OCI-LY3 (cell line): Measurements from ENCODE around the gene EIF2S2.

Source experiments
- H2AFZ ChIP-seq: fragments of 200-600, 300-600 bp; shearing (Covaris generic); 2 replicates; pipeline ENCODE4 v1.6.0; 2014; ENCODE audit warnings: antibody characterized with exemption, low read depth, low read length
- H3K27ac ChIP-seq: fragments of 200-600, 300-600 bp; sonication (generic); 2 replicates; pipeline ENCODE4 v1.5.1; 2014; ENCODE audit warnings: mild to moderate bottlenecking, low read length, moderate library complexity, mixed read lengths
- H3K27me3 ChIP-seq: fragments of 200-600, 300-600 bp; sonication (generic); 2 replicates; pipeline ENCODE4 v1.6.1; 2014; ENCODE audit warnings: low read depth, low read length, mixed read lengths
- H3K36me3 ChIP-seq: fragments of 200-600, 300-600 bp; sonication (generic); replicated peaks from 2 replicates; pipeline ENCODE3; 2014; ENCODE audit warnings: low read depth, low read length, mixed read lengths
- H3K4me1 ChIP-seq: fragments of 300-600, 200-600 bp; sonication (generic); 2 replicates; pipeline ENCODE4 v1.6.1; 2014; ENCODE audit warnings: low read length, mixed read lengths
- H3K4me2 ChIP-seq: fragments of 200-600, 300-600 bp; sonication (generic); 2 replicates; pipeline ENCODE4 v1.6.1; 2014; ENCODE audit warnings: low read length, mixed read lengths
- H3K4me3 ChIP-seq: fragments of 300-600, 200-600 bp; sonication (generic); 2 replicates; pipeline ENCODE4 v1.5.1; 2014; ENCODE audit warnings: antibody characterized with exemption, mild to moderate bottlenecking, low read length, moderate library complexity
- H3K79me2 ChIP-seq: fragments of 300-600, 200-600 bp; shearing (Covaris generic); 2 replicates; pipeline ENCODE4 v1.6.1; 2014; ENCODE audit warnings: mild to moderate bottlenecking, low read length, mixed read lengths
- H3K9ac ChIP-seq: fragments of 300-600, 200-600 bp; shearing (Covaris generic); 2 replicates; pipeline ENCODE4 v1.6.0; 2014; ENCODE audit warnings: mild to moderate bottlenecking, low read length, moderate library complexity
- H3K9me3 ChIP-seq: fragments of 200-600, 300-600 bp; shearing (Covaris generic); 2 replicates; pipeline ENCODE4 v1.6.1; 2014; ENCODE audit warnings: low read length, mixed read lengths; ENCODE audit not compliant: insufficient read depth
- H4K20me1 ChIP-seq: fragments of 200-600, 300-600 bp; sonication (generic); 2 replicates; pipeline ENCODE4 v1.6.1; 2016; ENCODE audit warnings: low read length, mixed read lengths; ENCODE audit not compliant: insufficient read depth
- CTCF ChIP-seq: fragments of 200-600, 300-600 bp; sonication (generic); IDR thresholded peaks from 2 replicates; pipeline ENCODE4 v1.5.1; 2014; ENCODE audit warnings: antibody characterized with exemption, low read length, low read depth
- EZH2phosphoT487 ChIP-seq: fragments of 200-600 bp; shearing (Covaris generic); IDR thresholded peaks from 2 replicates; pipeline ENCODE4 v1.6.1; 2018; ENCODE audit warnings: antibody characterized with exemption, mixed run types, low read depth

The EIF2S2 gene

GRCh38 chr20:34045930-34046725 is 65.9 kb downstream of the EIF2S2 start:
- Histone ChIP-seq H3K9ac (no peak overlapping the region), H3K36me3 (peaks cover 3% of the 10 kb centered on the region), H3K27ac (no peak overlapping the region), H3K4me1 (no peaks in the 10 kb centered on the region), H3K79me2 (peaks cover 67% of the 10 kb centered on the region), H3K9me3 (no peaks in the 10 kb centered on the region), H3K4me2 (no peak overlapping the region), H3K27me3 (no peaks in the 10 kb centered on the region), H2AFZ (no peak overlapping the region), H3K4me3 (no peak overlapping the region), H4K20me1 (peaks cover 92% of the 10 kb centered on the region)
- no peak for TF ChIP-seq EZH2phosphoT487
- TF ChIP-seq CTCF, result no peak

DNA sequence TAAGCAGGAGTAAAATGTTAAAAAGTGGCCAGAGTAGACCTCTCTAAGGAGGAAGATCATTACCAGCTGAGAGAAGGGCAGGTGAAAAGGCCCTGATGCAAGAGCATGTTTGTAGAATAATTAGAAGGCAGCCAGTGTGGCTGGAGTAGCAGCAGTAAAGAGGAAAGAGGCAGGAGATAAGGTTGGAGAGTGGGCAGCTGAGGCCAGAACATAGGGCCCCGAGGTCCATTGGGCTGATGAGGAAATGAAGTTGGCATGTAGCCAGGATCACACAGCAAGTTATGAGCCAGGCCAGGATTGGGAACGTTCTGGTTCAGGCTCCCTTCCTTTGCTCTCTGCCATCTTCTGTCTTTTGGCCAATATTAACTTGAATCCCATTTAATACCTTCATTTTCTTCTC is 66.7 kb downstream of the EIF2S2 start:
- no peaks in the 10 kb centered on the region for H3K9me3 ChIP-seq
- H3K27me3 ChIP-seq, result no peaks in the 10 kb centered on the region
- H3K9ac ChIP-seq, result no peak overlapping the region
- no peaks in the 10 kb centered on the region for H3K4me1 ChIP-seq
- no peak overlapping the region for H3K4me2 ChIP-seq
- H3K4me3 ChIP-seq, result no peak overlapping the region
- no peak overlapping the region for H2AFZ ChIP-seq
- peaks cover 92% of the 10 kb centered on the region for H4K20me1 ChIP-seq
- peaks cover 63% of the 10 kb centered on the region for H3K79me2 ChIP-seq
- no peak for TF ChIP-seq CTCF
- TF ChIP-seq EZH2phosphoT487, result no peak
- H3K36me3 ChIP-seq, result peaks cover 3% of the 10 kb centered on the region
- no peak overlapping the region for H3K27ac ChIP-seq

- Histone ChIP-seq H3K4me2 (no peak overlapping the region), H3K36me3 (peaks cover 3% of the 10 kb centered on the region), H3K27me3 (no peaks in the 10 kb centered on the region), H3K4me3 (no peak overlapping the region), H2AFZ (no peak overlapping the region), H4K20me1 (peaks cover 90% of the 10 kb centered on the region), H3K9me3 (no peaks in the 10 kb centered on the region), H3K79me2 (peaks cover 59% of the 10 kb centered on the region), H3K4me1 (no peaks in the 10 kb centered on the region), H3K27ac (no peak overlapping the region), H3K9ac (no peak overlapping the region)
- no peak for TF ChIP-seq EZH2phosphoT487
- no peak for TF ChIP-seq CTCF
These were observed 69.0 kb downstream of the EIF2S2 start for GRCh38 chr20:34043025-34043424.

DNA sequence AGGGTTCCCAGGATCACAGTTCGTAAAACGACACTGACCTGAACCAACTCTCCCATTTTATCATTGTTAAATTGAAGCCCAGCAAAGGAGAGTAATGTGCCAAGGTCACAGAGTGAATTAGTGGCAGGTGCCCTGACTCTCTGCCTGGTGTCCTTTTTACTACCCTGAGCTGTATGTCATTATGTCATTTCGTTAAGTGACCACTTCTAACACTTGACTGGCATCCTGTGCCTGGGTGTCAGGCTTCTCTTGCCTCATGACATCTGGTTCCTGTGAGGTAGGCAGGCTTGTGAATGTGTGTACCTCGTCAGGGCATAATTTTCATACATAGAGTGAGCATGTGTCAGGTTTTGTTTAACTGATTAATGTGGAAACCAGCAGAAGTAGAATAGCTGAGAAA is 69.8 kb downstream of the EIF2S2 start:
- H3K9ac ChIP-seq, result no peak overlapping the region
- no peaks in the 10 kb centered on the region for H3K9me3 ChIP-seq
- peaks cover 59% of the 10 kb centered on the region for H3K79me2 ChIP-seq
- no peaks in the 10 kb centered on the region for H3K27me3 ChIP-seq
- no peak overlapping the region for H3K27ac ChIP-seq
- H3K4me2 ChIP-seq, result no peak overlapping the region
- TF ChIP-seq CTCF, result no peak
- no peak for TF ChIP-seq EZH2phosphoT487
- H2AFZ ChIP-seq, result no peak overlapping the region
- H3K4me1 ChIP-seq, result no peaks in the 10 kb centered on the region
- no peak overlapping the region for H3K4me3 ChIP-seq
- peaks cover 90% of the 10 kb centered on the region for H4K20me1 ChIP-seq
- peaks cover 3% of the 10 kb centered on the region for H3K36me3 ChIP-seq
